Gastrocnemius medialis (tissue), 4 donors: ENCODE measurements around the gene RERE. TPM values are rescaled to one million over a fixed set of nuclear protein-coding genes. Genes with fewer than 3 reads are reported as not detected.

Experiments
- ATAC-seq, 2 donors: fragments of 150-250 bp; one replicate each; pipeline ENCODE4 v1.9.1; 2016
- DNase-seq, 2 donors: peaks; one replicate each; pipeline ENCODE4 v3.0.0-alpha.2; 2019
- H3K27ac ChIP-seq, 4 donors: fragments of 200-600 bp; sonication (generic); 1 replicate in 1 of 4; 2 replicates in 3 of 4; pipeline ENCODE4 v1.5.1; 2016 to 2018; ENCODE audit warnings: mild to moderate bottlenecking in 2 of 4, moderate library complexity in 1 of 4
- H3K27me3 ChIP-seq, 3 donors: fragments of 200-600 bp; sonication (generic) in 2 of 3; 1 replicate in 1 of 3; 2 replicates in 2 of 3; pipeline versions ENCODE4 v1.5.1 to v1.6.0; 2016 to 2019; ENCODE audit warnings: mild to moderate bottlenecking in 1 of 3, moderate library complexity in 1 of 3
- H3K36me3 ChIP-seq, 2 donors: fragments of 200-600 bp; sonication (generic) in 1 of 2; one replicate each; pipeline ENCODE4 v1.5.1; 2017 to 2018
- H3K4me1 ChIP-seq, 2 donors: fragments of 200-600 bp; sonication (generic) in 1 of 2; one replicate each; pipeline ENCODE4 v1.5.1; 2016 to 2017; ENCODE audit warnings: mild to moderate bottlenecking in 2 of 2
- H3K4me3 ChIP-seq, 4 donors: fragments of 200-600 bp; sonication (generic) in 3 of 4; 1 replicate in 1 of 4; 2 replicates in 3 of 4; pipeline ENCODE4 v1.5.1; 2016 to 2019; ENCODE audit warnings: mild to moderate bottlenecking in 2 of 4
- H3K9me3 ChIP-seq, 3 donors: fragments of 200-600 bp; sonication (generic) in 2 of 3; 1 replicate in 1 of 3; 2 replicates in 2 of 3; pipeline ENCODE4 v1.5.1; 2016 to 2019
- POLR2A ChIP-seq, 2 donors: fragments of 450-650 bp; IDR thresholded peaks; one replicate each; pipeline ENCODE4 v1.6.1; 2017; ENCODE audit warnings: antibody characterized with exemption in 2 of 2, mild to moderate bottlenecking in 2 of 2, moderate library complexity in 2 of 2
- in situ Hi-C, 4 donors: fragments of 200-750 bp; cut with MboI; loops; one replicate each; pipeline versions ENCODE4 v1.15.0 to v1.8.0; 2017; ENCODE audit warnings: low sequenced_read_pairs in 4 of 4
- intact Hi-C: fragments of 100-400 bp; cut with DNase I; formaldehyde crosslinking; loops from one replicate; pipeline ENCODE4 v1.15.1; 2023; ENCODE audit warnings: low total_unique reads
- total RNA-seq, 4 donors: library from RNA; depleted of rRNA; stranded (reverse); fragments of >200 nt; gene quantifications; one replicate each; pipeline versions ENCODE4 v1.1.0 to v1.2.3, GENCODE V29; 2016
- TF ChIP-seq, protein P1 (sequence below), 5 experiments: fragments of 450-650 bp in 3 of 5; fragments of 200-600 bp in 2 of 5; sonication (generic) in 2 of 5; IDR thresholded peaks in 4 of 5; conservative IDR thresholded peaks in 1 of 5; 1 replicate in 4 of 5; 2 replicates in 1 of 5; pipeline ENCODE4 v1.5.1; 2016 to 2019; ENCODE audit warnings: antibody characterized with exemption in 5 of 5, mild to moderate bottlenecking in 3 of 5, moderate library complexity in 3 of 5

The RERE gene
- total RNA-seq, 4 donors from 2014 or later: 60.8 to 106 (median 102) TPM

DNA sequence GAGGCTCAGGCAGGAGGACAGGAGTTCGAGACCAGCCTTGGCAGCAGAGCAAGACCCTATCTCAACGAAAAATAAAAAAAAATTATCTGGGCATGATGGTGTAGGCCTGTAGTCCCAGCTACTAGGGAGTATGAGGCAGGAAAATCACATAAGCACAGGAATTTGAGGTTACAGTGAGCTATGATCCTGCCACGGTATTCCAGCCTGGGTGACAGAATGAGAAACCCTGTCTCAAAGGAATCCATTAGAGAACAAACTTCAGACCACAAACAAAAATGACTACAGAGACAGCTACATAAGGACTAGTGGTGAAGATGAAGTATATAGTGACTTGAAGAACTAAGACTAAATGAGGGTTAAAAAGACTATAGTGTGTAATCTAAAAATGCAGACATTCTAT lies 233.1 kb downstream of the RERE start:
- Histone ChIP-seq H3K4me1 (peaks cover 10 to 13% of the 10 kb centered on the region in 2 donors), H3K36me3 (no peaks in the 10 kb centered on the region), H3K9me3 (no peaks in the 10 kb centered on the region), H3K27ac (no peak overlapping the region), H3K4me3 (no peak overlapping the region), H3K27me3 (no peaks in the 10 kb centered on the region)
- no peak for DNase-seq
- ATAC-seq: no peak
- in situ Hi-C loops (no loop called here), intact Hi-C loops (no loop called here)
- no peak for TF ChIP-seq POLR2A (IDR thresholded peaks at IDR 0.05)
- TF ChIP-seq, protein P1, sequence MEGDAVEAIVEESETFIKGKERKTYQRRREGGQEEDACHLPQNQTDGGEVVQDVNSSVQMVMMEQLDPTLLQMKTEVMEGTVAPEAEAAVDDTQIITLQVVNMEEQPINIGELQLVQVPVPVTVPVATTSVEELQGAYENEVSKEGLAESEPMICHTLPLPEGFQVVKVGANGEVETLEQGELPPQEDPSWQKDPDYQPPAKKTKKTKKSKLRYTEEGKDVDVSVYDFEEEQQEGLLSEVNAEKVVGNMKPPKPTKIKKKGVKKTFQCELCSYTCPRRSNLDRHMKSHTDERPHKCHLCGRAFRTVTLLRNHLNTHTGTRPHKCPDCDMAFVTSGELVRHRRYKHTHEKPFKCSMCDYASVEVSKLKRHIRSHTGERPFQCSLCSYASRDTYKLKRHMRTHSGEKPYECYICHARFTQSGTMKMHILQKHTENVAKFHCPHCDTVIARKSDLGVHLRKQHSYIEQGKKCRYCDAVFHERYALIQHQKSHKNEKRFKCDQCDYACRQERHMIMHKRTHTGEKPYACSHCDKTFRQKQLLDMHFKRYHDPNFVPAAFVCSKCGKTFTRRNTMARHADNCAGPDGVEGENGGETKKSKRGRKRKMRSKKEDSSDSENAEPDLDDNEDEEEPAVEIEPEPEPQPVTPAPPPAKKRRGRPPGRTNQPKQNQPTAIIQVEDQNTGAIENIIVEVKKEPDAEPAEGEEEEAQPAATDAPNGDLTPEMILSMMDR (IDR thresholded peaks at IDR 0.05 in 4 of 5, conservative IDR thresholded peaks at IDR 0.05 in 1 of 5): no peak

DNA sequence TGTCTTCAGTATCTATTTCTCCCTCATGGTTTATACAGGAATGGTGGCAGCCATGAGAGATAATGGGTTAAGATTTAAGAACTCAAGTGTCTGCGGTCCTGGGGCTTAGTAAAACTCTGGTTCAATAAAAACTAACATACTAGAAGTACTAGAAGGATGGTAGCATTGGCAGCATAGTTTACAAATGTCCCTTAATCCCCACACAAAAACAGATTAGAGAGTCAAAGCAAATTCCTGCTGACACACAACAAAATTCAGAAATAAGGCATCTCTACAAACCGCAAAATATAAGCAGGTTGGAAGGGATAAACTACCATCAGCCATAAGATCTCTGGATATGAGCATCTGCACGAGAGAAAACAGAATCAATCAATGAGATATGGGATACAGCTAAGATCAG lies 234.4 kb downstream of the RERE start:
- Histone ChIP-seq H3K27ac (no peak overlapping the region), H3K36me3 (no peaks in the 10 kb centered on the region), H3K27me3 (no peaks in the 10 kb centered on the region), H3K4me3 (no peak overlapping the region), H3K9me3 (no peaks in the 10 kb centered on the region), H3K4me1 (peaks cover 10 to 13% of the 10 kb centered on the region in 2 donors)
- no peak for ATAC-seq
- TF ChIP-seq, protein P1 (IDR thresholded peaks at IDR 0.05 in 4 of 5, conservative IDR thresholded peaks at IDR 0.05 in 1 of 5): no peak
- no peak for TF ChIP-seq POLR2A (IDR thresholded peaks at IDR 0.05)
- DNase-seq: no peak
- intact Hi-C loops: no loop called here
- in situ Hi-C loops: no loop called here

DNA sequence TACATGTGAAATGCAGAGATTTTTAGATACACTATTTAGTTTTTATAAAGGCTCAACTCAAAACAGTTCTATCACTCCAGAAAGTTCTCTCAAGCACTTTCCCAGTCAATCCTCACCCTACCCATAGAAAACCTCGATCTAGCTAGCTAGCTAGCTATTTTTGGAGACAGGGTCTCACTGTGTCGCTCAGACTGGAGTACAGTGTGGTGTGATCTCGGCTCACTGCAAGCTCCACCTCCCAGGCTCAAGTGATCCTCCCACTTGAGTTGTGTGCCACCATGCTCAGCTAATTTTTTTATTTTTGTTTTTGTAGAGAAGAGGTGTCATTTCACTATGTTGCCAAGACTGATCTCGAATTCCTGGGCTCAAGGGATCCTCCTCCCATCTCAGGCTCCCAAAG lies 236.9 kb downstream of the RERE start:
- intact Hi-C loops (no loop called here), in situ Hi-C loops (no loop called here)
- H3K27me3 ChIP-seq: no peaks in the 10 kb centered on the region
- H3K4me3 ChIP-seq: peak overlapping the region in 1 of 4 donors; percentile 18
- no peaks in the 10 kb centered on the region for H3K36me3 ChIP-seq
- H3K9me3 ChIP-seq: no peaks in the 10 kb centered on the region
- no peak overlapping the region for H3K27ac ChIP-seq
- TF ChIP-seq, protein P1 (IDR thresholded peaks at IDR 0.05 in 4 of 5, conservative IDR thresholded peaks at IDR 0.05 in 1 of 5): no peak
- no peak for TF ChIP-seq POLR2A (IDR thresholded peaks at IDR 0.05)
- H3K4me1 ChIP-seq: peaks cover 10 to 13% of the 10 kb centered on the region in 2 donors
- ATAC-seq (peak in 1 of 2 donors; percentile 67), DNase-seq (no peak)

DNA sequence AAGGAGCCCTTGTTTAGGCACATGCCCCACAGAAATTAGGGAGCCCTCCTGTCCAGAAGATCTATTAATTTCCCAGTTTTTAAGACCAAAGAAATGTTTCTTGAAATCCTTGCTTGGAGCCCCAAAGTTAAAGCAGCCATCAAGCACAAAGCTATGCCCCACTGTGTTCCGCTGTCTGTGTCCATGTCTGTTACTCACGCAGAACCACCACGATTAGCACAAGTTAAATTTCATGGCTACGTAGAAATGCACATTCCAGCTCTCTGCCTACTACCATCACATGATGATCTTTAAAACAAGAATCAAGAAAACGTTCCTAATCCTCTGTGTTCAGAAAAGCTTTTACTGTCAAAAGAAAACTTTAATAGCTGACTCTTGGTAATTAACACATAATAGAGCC lies 238.5 kb downstream of the RERE start:
- intact Hi-C loops: no loop called here
- TF ChIP-seq, protein P1 (IDR thresholded peaks at IDR 0.05 in 4 of 5, conservative IDR thresholded peaks at IDR 0.05 in 1 of 5): no peak
- TF ChIP-seq POLR2A (IDR thresholded peaks at IDR 0.05): no peak
- Histone ChIP-seq H3K36me3 (no peaks in the 10 kb centered on the region), H3K9me3 (no peaks in the 10 kb centered on the region), H3K4me1 (peaks cover 10 to 13% of the 10 kb centered on the region in 2 donors), H3K4me3 (no peak overlapping the region), H3K27ac (no peak overlapping the region), H3K27me3 (no peaks in the 10 kb centered on the region)
- DNase-seq (no peak), ATAC-seq (no peak)
- in situ Hi-C loops: no loop called here
